ENCODE measurements around the gene ALDH3B2. TPM values are rescaled to one million over a fixed set of nuclear protein-coding genes. Genes with fewer than 3 reads are reported as not detected.
"Not testable (repeated sequence)": the region's sequence is repeated elsewhere in the genome, so short reads cannot be mapped to it uniquely, and the experiment has no call there.

ALDH3B2 gene
- polyA plus RNA-seq, 1 donor = not detected

GRCh38 chr11:67642173-67643120 is 32.0 kb downstream of the ALDH3B2 start:
- WGBS (ENCODE audit: insufficient coverage, low lambda C conversion rate) = no CpG with 5 or more reads among the region's 15 CpGs
- peaks cover 18% of the 10 kb centered on the region for H3K36me3 ChIP-seq (ENCODE audit: control insufficient read depth, insufficient read depth, low read length)
- H3K4me1 ChIP-seq (ENCODE audit: control insufficient read depth, insufficient read depth, low read length) = peaks cover 11% of the 10 kb centered on the region
- H3K27ac ChIP-seq (ENCODE audit: low read length) = no peak overlapping the region
- no peaks in the 10 kb centered on the region for H3K9me3 ChIP-seq (ENCODE audit: control insufficient read depth, low read depth, low read length)
- no peak for DNase-seq
- H3K27me3 ChIP-seq (ENCODE audit: control insufficient read depth, insufficient read depth, low read length) = no peaks in the 10 kb centered on the region
- H3K4me3 ChIP-seq (ENCODE audit: low read length) = no peak overlapping the region

GRCh38 chr11:67641338-67642172 is 32.9 kb downstream of the ALDH3B2 start:
- DNase-seq = no peak
- H3K36me3 ChIP-seq (ENCODE audit: control insufficient read depth, insufficient read depth, low read length) = peaks cover 18% of the 10 kb centered on the region
- no CpG with 5 or more reads among the region's 28 CpGs for WGBS (ENCODE audit: insufficient coverage, low lambda C conversion rate)
- no peaks in the 10 kb centered on the region for H3K27me3 ChIP-seq (ENCODE audit: control insufficient read depth, insufficient read depth, low read length)
- H3K9me3 ChIP-seq (ENCODE audit: control insufficient read depth, low read depth, low read length) = no peaks in the 10 kb centered on the region
- H3K4me1 ChIP-seq (ENCODE audit: control insufficient read depth, insufficient read depth, low read length) = peaks cover 2% of the 10 kb centered on the region
- no peak overlapping the region for H3K27ac ChIP-seq (ENCODE audit: low read length)
- no peak overlapping the region for H3K4me3 ChIP-seq (ENCODE audit: low read length)

GRCh38 chr11:67640758-67641337 is 33.6 kb downstream of the ALDH3B2 start:
- Histone ChIP-seq H3K4me1 (ENCODE audit: control insufficient read depth, insufficient read depth, low read length) (no peaks in the 10 kb centered on the region), H3K4me3 (ENCODE audit: low read length) (no peak overlapping the region), H3K27me3 (ENCODE audit: control insufficient read depth, insufficient read depth, low read length) (no peaks in the 10 kb centered on the region), H3K27ac (ENCODE audit: low read length) (no peak overlapping the region), H3K9me3 (ENCODE audit: control insufficient read depth, low read depth, low read length) (no peaks in the 10 kb centered on the region), H3K36me3 (ENCODE audit: control insufficient read depth, insufficient read depth, low read length) (peaks cover 12% of the 10 kb centered on the region)
- 80% methylated on average over 1 of the region's 12 CpGs for WGBS (ENCODE audit: insufficient coverage, low lambda C conversion rate)
- DNase-seq = no peak

- DNase-seq = peak; percentile 44 to 64
- Histone ChIP-seq H3K27ac (ENCODE audit: low read length) (no peak overlapping the region), H3K4me3 (ENCODE audit: low read length) (no peak overlapping the region), H3K27me3 (ENCODE audit: control insufficient read depth, insufficient read depth, low read length) (no peaks in the 10 kb centered on the region), H3K36me3 (ENCODE audit: control insufficient read depth, insufficient read depth, low read length) (peaks cover 8% of the 10 kb centered on the region), H3K4me1 (ENCODE audit: control insufficient read depth, insufficient read depth, low read length) (peaks cover 3% of the 10 kb centered on the region), H3K9me3 (ENCODE audit: control insufficient read depth, low read depth, low read length) (no peaks in the 10 kb centered on the region)
- no CpG with 5 or more reads among the region's 23 CpGs for WGBS (ENCODE audit: insufficient coverage, low lambda C conversion rate)
These were observed 34.2 kb downstream of the ALDH3B2 start for GRCh38 chr11:67640021-67640757.

- H3K27ac ChIP-seq (ENCODE audit: low read length) = no peak within 1 kb of the TSS
- no peaks in the 10 kb centered on the region for H3K27me3 ChIP-seq (ENCODE audit: control insufficient read depth, insufficient read depth, low read length)
- DNase-seq = no peak
- H3K4me1 ChIP-seq (ENCODE audit: control insufficient read depth, insufficient read depth, low read length) = peaks cover 10% of the 10 kb centered on the region
- H3K36me3 ChIP-seq (ENCODE audit: control insufficient read depth, insufficient read depth, low read length) = peaks cover 3% of the 10 kb centered on the region
- no peaks in the 10 kb centered on the region for H3K9me3 ChIP-seq (ENCODE audit: control insufficient read depth, low read depth, low read length)
- WGBS (ENCODE audit: insufficient coverage, low lambda C conversion rate) = no CpG with 5 or more reads among the region's 18 CpGs
- no peak within 1 kb of the TSS for H3K4me3 ChIP-seq (ENCODE audit: low read length)
These were observed 35.0 kb downstream of the ALDH3B2 start, which contains the start of gene TBX10 for GRCh38 chr11:67639438-67639859. TBX10 (minus strand) TSS chr11:67639763; CDS start chr11:67639472, 291 bp downstream.

GRCh38 chr11:67638535-67639437 is 35.6 kb downstream of the ALDH3B2 start:
- H3K4me3 ChIP-seq (ENCODE audit: low read length) = no peak overlapping the region
- no peaks in the 10 kb centered on the region for H3K36me3 ChIP-seq (ENCODE audit: control insufficient read depth, insufficient read depth, low read length)
- no peaks in the 10 kb centered on the region for H3K27me3 ChIP-seq (ENCODE audit: control insufficient read depth, insufficient read depth, low read length)
- no peak overlapping the region for H3K27ac ChIP-seq (ENCODE audit: low read length)
- DNase-seq = no peak
- peaks cover 16% of the 10 kb centered on the region for H3K4me1 ChIP-seq (ENCODE audit: control insufficient read depth, insufficient read depth, low read length)
- H3K9me3 ChIP-seq (ENCODE audit: control insufficient read depth, low read depth, low read length) = no peaks in the 10 kb centered on the region
- WGBS (ENCODE audit: insufficient coverage, low lambda C conversion rate) = no CpG with 5 or more reads among the region's 24 CpGs

GRCh38 chr11:67637441-67637840 is 37.0 kb downstream of the ALDH3B2 start:
- not testable (repeated sequence) for H3K4me3 ChIP-seq (ENCODE audit: low read length); H3K36me3 ChIP-seq (ENCODE audit: control insufficient read depth, insufficient read depth, low read length); H3K27me3 ChIP-seq (ENCODE audit: control insufficient read depth, insufficient read depth, low read length); DNase-seq; H3K9me3 ChIP-seq (ENCODE audit: control insufficient read depth, low read depth, low read length); H3K27ac ChIP-seq (ENCODE audit: low read length)
- H3K4me1 ChIP-seq (ENCODE audit: control insufficient read depth, insufficient read depth, low read length) = peaks cover 28% of the 10 kb centered on the region
- no CpG with 5 or more reads among the region's 3 CpGs for WGBS (ENCODE audit: insufficient coverage, low lambda C conversion rate)

GRCh38 chr11:67636962-67637361 is 37.5 kb downstream of the ALDH3B2 start:
- 100% methylated on average over 1 of the region's 6 CpGs for WGBS (ENCODE audit: insufficient coverage, low lambda C conversion rate)
- Histone ChIP-seq H3K9me3 (ENCODE audit: control insufficient read depth, low read depth, low read length) (no peaks in the 10 kb centered on the region), H3K36me3 (ENCODE audit: control insufficient read depth, insufficient read depth, low read length) (no peaks in the 10 kb centered on the region), H3K4me3 (ENCODE audit: low read length) (no peak overlapping the region), H3K27ac (ENCODE audit: low read length) (no peak overlapping the region), H3K27me3 (ENCODE audit: control insufficient read depth, insufficient read depth, low read length) (no peaks in the 10 kb centered on the region), H3K4me1 (ENCODE audit: control insufficient read depth, insufficient read depth, low read length) (peaks cover 33% of the 10 kb centered on the region)
- no peak for DNase-seq

- peaks cover 49% of the 10 kb centered on the region for H3K4me1 ChIP-seq (ENCODE audit: control insufficient read depth, insufficient read depth, low read length)
- H3K36me3 ChIP-seq (ENCODE audit: control insufficient read depth, insufficient read depth, low read length) = no peaks in the 10 kb centered on the region
- no peak overlapping the region for H3K4me3 ChIP-seq (ENCODE audit: low read length)
- no peaks in the 10 kb centered on the region for H3K27me3 ChIP-seq (ENCODE audit: control insufficient read depth, insufficient read depth, low read length)
- peak overlapping the region; percentile 27 for H3K27ac ChIP-seq (ENCODE audit: low read length)
- DNase-seq = no peak
- no CpG with 5 or more reads among the region's 4 CpGs for WGBS (ENCODE audit: insufficient coverage, low lambda C conversion rate)
- H3K9me3 ChIP-seq (ENCODE audit: control insufficient read depth, low read depth, low read length) = no peaks in the 10 kb centered on the region
These were observed 39.2 kb downstream of the ALDH3B2 start for GRCh38 chr11:67635231-67635521.

Data from large intestine (tissue), 3 donors.